SU-DHL-6 (cell line): ENCODE results near the gene EMC10.

ENCODE experiments used
- H2AFZ ChIP-seq: fragments of 200-600 bp; sonication (generic); 2 replicates; pipeline ENCODE4 v1.6.1; 2014; ENCODE audit warnings: low read depth, mild to moderate bottlenecking, moderate library complexity, mixed read lengths, antibody characterized with exemption, low read length; ENCODE audit not compliant: severe bottlenecking
- H3F3A ChIP-seq: fragments of 200-600 bp; shearing (Covaris generic); 2 replicates; pipeline ENCODE4 v1.6.0; 2016; ENCODE audit warnings: antibody characterized with exemption, mild to moderate bottlenecking; ENCODE audit not compliant: insufficient read depth
- H3K27ac ChIP-seq: fragments of 200-600 bp; sonication (generic); 2 replicates; pipeline ENCODE4 v1.5.1; 2016; ENCODE audit warnings: low read depth, mild to moderate bottlenecking, low read length, moderate library complexity, mixed read lengths
- H3K27me3 ChIP-seq: fragments of 200-600 bp; sonication (generic), shearing (Covaris generic); 2 replicates; pipeline ENCODE4 v1.6.0; 2014; ENCODE audit warnings: mild to moderate bottlenecking, low read length
- H3K36me3 ChIP-seq: fragments of 200-600 bp; sonication (generic); 2 replicates; pipeline ENCODE4 v1.6.1; 2014; ENCODE audit warnings: mild to moderate bottlenecking, low read length, mixed read lengths
- H3K4me2 ChIP-seq: fragments of 300-600, 200-600 bp; shearing (Covaris generic), sonication (generic); 2 replicates; pipeline ENCODE4 v1.6.0; 2014; ENCODE audit warnings: low read length, low read depth, mild to moderate bottlenecking; ENCODE audit not compliant: poor library complexity, severe bottlenecking
- H3K4me3 ChIP-seq: fragments of 200-600 bp; sonication (generic); 2 replicates; pipeline ENCODE4 v1.5.1; 2014; ENCODE audit warnings: antibody characterized with exemption, low read length, mild to moderate bottlenecking, mixed read lengths; ENCODE audit not compliant: insufficient read depth, poor library complexity, severe bottlenecking
- H3K79me2 ChIP-seq: fragments of 200-600 bp; sonication (generic); 2 replicates; pipeline ENCODE4 v1.6.1; 2014; ENCODE audit warnings: mild to moderate bottlenecking, low read length, moderate library complexity; ENCODE audit not compliant: insufficient read depth
- H3K9ac ChIP-seq: fragments of 200-600 bp; sonication (generic); 2 replicates; pipeline ENCODE4 v1.7.0; 2014; ENCODE audit warnings: mild to moderate bottlenecking, low read length
- H3K9me2 ChIP-seq: fragments of 200-600 bp; sonication (generic); replicated peaks from 2 replicates; pipeline ENCODE4 v1.6.1; 2014; ENCODE audit warnings: low read length; ENCODE audit not compliant: insufficient read depth
- H3K9me3 ChIP-seq: fragments of 200-600 bp; sonication (generic); 2 replicates; pipeline ENCODE4 v1.6.1; 2014; ENCODE audit warnings: low read length, mixed read lengths; ENCODE audit not compliant: insufficient read depth
- H4K20me1 ChIP-seq: fragments of 200-600 bp; sonication (generic); 2 replicates; pipeline ENCODE4 v1.6.1; 2014; ENCODE audit warnings: low read depth, mild to moderate bottlenecking, antibody characterized with exemption, low read length, moderate library complexity, mixed read lengths
- EZH2phosphoT487 ChIP-seq: fragments of 200-600 bp; sonication (generic), shearing (Covaris generic); conservative IDR thresholded peaks from 2 replicates; pipeline ENCODE4 v1.6.1; 2018; ENCODE audit warnings: mild to moderate bottlenecking, antibody characterized with exemption, low read length, moderate library complexity, mixed read lengths
- TF ChIP-seq, protein P1 (sequence below): fragments of 200-600 bp; sonication (generic); IDR thresholded peaks from one replicate; pipeline ENCODE4 v1.5.1; 2017; ENCODE audit warnings: antibody characterized with exemption, mild to moderate bottlenecking, low read length, moderate library complexity; ENCODE audit not compliant: insufficient read depth, poor library complexity, severe bottlenecking

The EMC10 gene

DNA sequence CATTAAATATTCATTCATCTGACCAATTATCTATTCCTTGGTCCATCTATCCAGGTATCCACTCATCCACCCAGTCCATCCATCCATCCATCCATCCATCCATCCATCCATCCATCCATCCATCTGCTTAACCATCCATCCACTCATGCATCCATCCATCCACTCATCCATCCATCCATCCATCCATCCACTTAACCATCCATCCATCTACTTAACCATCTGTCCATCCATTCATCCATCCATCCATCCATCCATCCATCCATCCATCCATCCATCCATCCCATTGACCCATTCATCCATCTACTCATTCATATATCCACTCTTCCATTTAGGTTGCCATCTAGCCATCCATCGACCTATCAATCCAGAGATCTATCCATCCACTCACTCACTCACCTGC, 32.2 kb upstream of the EMC10 start:
- Histone ChIP-seq H3K27ac (no peak overlapping the region), H3F3A (no peaks in the 10 kb centered on the region), H2AFZ (no peak overlapping the region), H3K27me3 (no peaks in the 10 kb centered on the region), H3K9ac (no peak overlapping the region), H4K20me1 (no peaks in the 10 kb centered on the region), H3K9me2 (no peaks in the 10 kb centered on the region), H3K4me3 (no peak overlapping the region), H3K36me3 (no peaks in the 10 kb centered on the region), H3K9me3 (no peaks in the 10 kb centered on the region), H3K4me2 (no peak overlapping the region), H3K79me2 (no peaks in the 10 kb centered on the region)
- TF ChIP-seq EZH2phosphoT487: no peak
- TF ChIP-seq, protein P1, sequence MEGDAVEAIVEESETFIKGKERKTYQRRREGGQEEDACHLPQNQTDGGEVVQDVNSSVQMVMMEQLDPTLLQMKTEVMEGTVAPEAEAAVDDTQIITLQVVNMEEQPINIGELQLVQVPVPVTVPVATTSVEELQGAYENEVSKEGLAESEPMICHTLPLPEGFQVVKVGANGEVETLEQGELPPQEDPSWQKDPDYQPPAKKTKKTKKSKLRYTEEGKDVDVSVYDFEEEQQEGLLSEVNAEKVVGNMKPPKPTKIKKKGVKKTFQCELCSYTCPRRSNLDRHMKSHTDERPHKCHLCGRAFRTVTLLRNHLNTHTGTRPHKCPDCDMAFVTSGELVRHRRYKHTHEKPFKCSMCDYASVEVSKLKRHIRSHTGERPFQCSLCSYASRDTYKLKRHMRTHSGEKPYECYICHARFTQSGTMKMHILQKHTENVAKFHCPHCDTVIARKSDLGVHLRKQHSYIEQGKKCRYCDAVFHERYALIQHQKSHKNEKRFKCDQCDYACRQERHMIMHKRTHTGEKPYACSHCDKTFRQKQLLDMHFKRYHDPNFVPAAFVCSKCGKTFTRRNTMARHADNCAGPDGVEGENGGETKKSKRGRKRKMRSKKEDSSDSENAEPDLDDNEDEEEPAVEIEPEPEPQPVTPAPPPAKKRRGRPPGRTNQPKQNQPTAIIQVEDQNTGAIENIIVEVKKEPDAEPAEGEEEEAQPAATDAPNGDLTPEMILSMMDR: no peak

DNA sequence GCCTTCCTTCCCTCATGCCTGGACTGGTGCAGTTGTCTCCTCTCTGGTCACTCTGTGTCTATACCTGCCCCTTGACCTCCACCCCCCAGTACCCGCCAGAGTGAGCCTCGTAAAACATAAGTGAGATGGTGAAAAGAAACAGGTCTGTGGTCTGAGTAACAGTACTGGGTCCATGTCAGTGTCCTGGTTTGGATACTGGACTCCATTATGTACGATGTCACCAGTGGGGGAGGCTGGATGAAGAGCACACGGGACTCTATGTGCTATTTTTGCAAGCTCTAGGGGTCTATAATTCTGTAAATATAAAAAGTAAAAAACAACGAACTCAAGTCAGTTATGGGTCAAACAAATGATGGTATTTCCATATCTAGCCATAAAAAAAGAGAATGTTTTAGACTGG, 29.3 kb upstream of the EMC10 start:
- no peak overlapping the region for H3K27ac ChIP-seq
- TF ChIP-seq, protein P1: no peak
- TF ChIP-seq EZH2phosphoT487: no peak
- no peaks in the 10 kb centered on the region for H3F3A ChIP-seq
- no peak overlapping the region for H3K4me3 ChIP-seq
- no peaks in the 10 kb centered on the region for H4K20me1 ChIP-seq
- no peaks in the 10 kb centered on the region for H3K9me3 ChIP-seq
- H3K9ac ChIP-seq: no peak overlapping the region
- no peaks in the 10 kb centered on the region for H3K9me2 ChIP-seq
- H3K36me3 ChIP-seq: no peaks in the 10 kb centered on the region
- no peaks in the 10 kb centered on the region for H3K27me3 ChIP-seq
- no peak overlapping the region for H2AFZ ChIP-seq
- no peaks in the 10 kb centered on the region for H3K79me2 ChIP-seq
- H3K4me2 ChIP-seq: no peak overlapping the region

DNA sequence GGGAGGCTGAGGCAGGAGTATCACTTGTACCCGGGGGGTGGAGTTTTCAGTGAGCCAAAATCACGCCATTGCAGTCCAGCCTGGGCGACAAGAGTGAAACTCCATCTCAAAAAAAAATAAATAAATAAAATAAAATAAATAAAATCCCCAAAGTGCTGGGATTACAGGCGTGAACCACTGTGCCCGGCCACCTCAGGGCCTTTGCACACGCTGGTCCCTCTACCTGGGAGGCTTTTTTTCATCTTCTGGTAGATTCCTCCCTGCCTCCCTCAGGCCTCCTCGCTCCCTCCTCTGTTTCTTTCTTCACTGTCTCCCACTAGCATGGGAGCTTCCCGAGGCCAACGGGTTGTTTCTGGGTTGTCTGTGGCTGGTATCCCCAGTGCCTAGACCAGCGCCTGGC, 28.6 kb upstream of the EMC10 start:
- H3K9me3 ChIP-seq: no peaks in the 10 kb centered on the region
- H2AFZ ChIP-seq: no peak overlapping the region
- H3K79me2 ChIP-seq: no peaks in the 10 kb centered on the region
- TF ChIP-seq, protein P1: no peak
- TF ChIP-seq EZH2phosphoT487: no peak
- no peaks in the 10 kb centered on the region for H4K20me1 ChIP-seq
- no peaks in the 10 kb centered on the region for H3K9me2 ChIP-seq
- no peaks in the 10 kb centered on the region for H3K36me3 ChIP-seq
- no peaks in the 10 kb centered on the region for H3K27me3 ChIP-seq
- H3K27ac ChIP-seq: no peak overlapping the region
- H3F3A ChIP-seq: no peaks in the 10 kb centered on the region
- H3K4me3 ChIP-seq: no peak overlapping the region
- no peak overlapping the region for H3K9ac ChIP-seq
- no peak overlapping the region for H3K4me2 ChIP-seq
